Activated T-helper 2 cell treated with anti-CD3 and anti-CD28 coated beads, Interferon-gamma antibody, Interleukin-2, Interleukin-4, amounts not matched to agents 10 μg/mL and 5 μg/mL and 100 μg/mL, durations not matched to agents 14 hours and 24 hours and 36 hours (primary cell): Measurements from ENCODE around the gene GDF10. TPM values are rescaled to one million over a fixed set of nuclear protein-coding genes. Genes with fewer than 3 reads are reported as not detected.

Experiments
- DNase-seq: peaks from one replicate; pipeline ENCODE4 v3.0.0; 2021; ENCODE audit warnings: low spot score
- H3K27ac Mint-ChIP-seq: one replicate; pipeline ENCODE4 v1.8.0; 2021; ENCODE audit warnings: mixed read lengths
- H3K27me3 Mint-ChIP-seq: one replicate; pipeline ENCODE4 v1.8.0; 2021; ENCODE audit warnings: low read depth, mixed read lengths
- H3K36me3 Mint-ChIP-seq: one replicate; pipeline ENCODE4 v1.8.0; 2021; ENCODE audit warnings: low read depth, mixed read lengths
- H3K4me1 Mint-ChIP-seq: one replicate; pipeline ENCODE4 v1.8.0; 2021; ENCODE audit warnings: low read depth, mixed read lengths
- H3K4me3 Mint-ChIP-seq: one replicate; pipeline ENCODE4 v1.8.0; 2021; ENCODE audit warnings: low read depth, mild to moderate bottlenecking, moderate library complexity, mixed read lengths
- H3K9me3 Mint-ChIP-seq: one replicate; pipeline ENCODE4 v1.8.0; 2021; ENCODE audit warnings: mixed read lengths
- intact Hi-C: fragments of 100-400 bp; cut with micrococcal nuclease; formaldehyde crosslinking; loops from one replicate; pipeline ENCODE4 v1.15.1; 2023
- total RNA-seq: library from RNA; stranded (reverse); gene quantifications from 2 replicates; pipeline ENCODE4 v1.2.3, GENCODE V29; 2022

Gene GDF10
- total RNA-seq, 1 donor from 2014 or later = 0.11 TPM

DNA sequence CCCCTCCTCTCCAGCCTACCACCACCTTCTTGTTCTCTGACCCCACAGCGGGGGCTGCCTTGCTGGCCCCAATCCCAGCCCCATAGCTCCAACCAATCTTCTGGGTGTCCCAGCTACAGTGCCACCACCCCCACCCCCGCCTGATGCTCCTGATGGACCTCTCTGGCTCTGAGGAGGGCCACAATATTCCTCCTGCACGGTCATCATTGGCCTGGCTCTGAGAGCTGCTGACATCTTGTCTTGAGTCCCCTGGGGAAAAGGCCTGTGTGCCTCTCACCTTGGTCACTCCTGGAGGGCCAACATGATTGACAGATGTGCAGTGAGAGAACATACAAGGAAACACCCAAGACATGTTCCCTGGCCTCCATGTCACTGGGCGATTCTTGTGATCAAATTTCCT lies 29.9 kb downstream of the GDF10 start:
- no peaks in the 10 kb centered on the region for H3K4me1 Mint-ChIP-seq
- DNase-seq = no peak
- intact Hi-C loops = no loop called here
- H3K27ac Mint-ChIP-seq = no peak overlapping the region
- H3K9me3 Mint-ChIP-seq = no peaks in the 10 kb centered on the region
- H3K27me3 Mint-ChIP-seq = peaks cover 5% of the 10 kb centered on the region
- H3K4me3 Mint-ChIP-seq = no peak overlapping the region
- no peaks in the 10 kb centered on the region for H3K36me3 Mint-ChIP-seq

- intact Hi-C loops = no loop called here
- no peak for DNase-seq
- no peaks in the 10 kb centered on the region for H3K36me3 Mint-ChIP-seq
- H3K4me1 Mint-ChIP-seq = no peaks in the 10 kb centered on the region
- peaks cover 7% of the 10 kb centered on the region for H3K27me3 Mint-ChIP-seq
- no peaks in the 10 kb centered on the region for H3K9me3 Mint-ChIP-seq
- H3K27ac Mint-ChIP-seq = no peak overlapping the region
- no peak overlapping the region for H3K4me3 Mint-ChIP-seq
Observed at GRCh38 chr10:47330366-47330765, 30.4 kb downstream of the GDF10 start.

DNA sequence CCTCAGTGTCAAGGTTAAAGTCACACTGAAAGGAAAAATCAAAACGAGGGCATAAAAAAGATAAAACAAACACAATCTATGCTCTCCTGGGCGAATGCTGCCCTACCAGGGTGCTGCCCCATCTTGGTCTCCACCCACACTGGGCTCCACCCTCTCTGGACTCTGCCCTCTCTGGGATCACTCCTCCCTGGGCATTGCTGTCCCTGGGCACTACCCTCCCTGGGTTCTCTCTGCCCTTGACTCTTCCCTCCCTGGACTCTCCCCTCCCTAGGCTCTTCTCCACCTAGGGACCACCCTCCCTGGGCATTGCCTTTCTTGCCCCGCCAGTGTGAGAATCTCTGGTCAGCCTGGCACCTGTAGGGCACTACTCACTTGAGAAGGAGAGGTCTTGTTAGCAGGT lies 30.8 kb downstream of the GDF10 start:
- no peaks in the 10 kb centered on the region for H3K9me3 Mint-ChIP-seq
- no peak overlapping the region for H3K4me3 Mint-ChIP-seq
- H3K27me3 Mint-ChIP-seq = peaks cover 7% of the 10 kb centered on the region
- intact Hi-C loops = no loop called here
- no peak for DNase-seq
- no peaks in the 10 kb centered on the region for H3K36me3 Mint-ChIP-seq
- no peak overlapping the region for H3K27ac Mint-ChIP-seq
- no peaks in the 10 kb centered on the region for H3K4me1 Mint-ChIP-seq

DNA sequence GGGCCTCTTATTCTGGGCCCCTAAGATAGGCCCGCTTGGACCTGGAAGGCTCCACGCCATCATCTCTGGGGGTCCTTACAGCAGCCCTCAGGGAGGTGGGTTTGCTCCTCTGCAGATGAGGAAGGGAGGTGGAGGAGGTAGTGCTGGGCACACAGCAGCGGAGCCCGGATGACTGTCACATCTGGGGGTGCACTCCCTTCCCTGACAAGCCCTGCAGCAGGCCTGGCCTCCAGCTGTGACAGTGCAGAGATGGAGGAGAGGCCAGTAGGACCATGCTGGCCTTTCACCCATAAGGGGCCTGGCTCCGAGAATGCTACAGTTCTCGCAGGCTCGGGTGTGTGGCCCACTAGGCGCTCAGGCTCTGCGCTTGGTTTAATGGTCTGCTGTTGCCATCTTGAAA lies 31.5 kb downstream of the GDF10 start:
- Mint-ChIP-seq H3K36me3 (no peaks in the 10 kb centered on the region), H3K9me3 (no peaks in the 10 kb centered on the region), H3K27ac (no peak overlapping the region), H3K4me1 (no peaks in the 10 kb centered on the region), H3K4me3 (no peak overlapping the region), H3K27me3 (peaks cover 11% of the 10 kb centered on the region)
- intact Hi-C loops = no loop called here
- DNase-seq = no peak

DNA sequence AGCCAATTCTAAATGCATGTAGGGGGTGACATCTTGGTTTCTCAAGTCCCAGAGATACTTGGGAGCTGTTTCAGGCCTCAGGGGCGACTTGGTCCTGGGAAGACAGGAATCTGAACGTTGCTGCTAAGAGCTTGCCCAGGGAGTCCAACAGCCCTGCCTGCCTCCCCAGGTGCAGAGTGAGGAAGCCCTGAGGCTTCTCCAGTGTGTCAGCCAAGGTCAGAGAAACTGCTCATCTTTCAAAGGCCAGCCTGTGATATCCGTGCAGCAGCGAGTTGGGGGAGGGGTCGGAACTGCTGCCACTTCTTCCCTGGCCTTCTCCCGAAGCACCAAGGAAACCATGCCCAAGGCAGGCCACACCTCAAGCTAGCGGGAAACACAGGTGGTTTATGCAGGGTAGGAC lies 32.0 kb downstream of the GDF10 start:
- Mint-ChIP-seq H3K4me1 (no peaks in the 10 kb centered on the region), H3K27me3 (peaks cover 11% of the 10 kb centered on the region), H3K9me3 (no peaks in the 10 kb centered on the region), H3K27ac (no peak overlapping the region), H3K36me3 (no peaks in the 10 kb centered on the region), H3K4me3 (no peak overlapping the region)
- intact Hi-C loops = no loop called here
- no peak for DNase-seq

GRCh38 chr10:47332371-47332770 lies 32.4 kb downstream of the GDF10 start:
- no peak overlapping the region for H3K27ac Mint-ChIP-seq
- H3K27me3 Mint-ChIP-seq = peaks cover 11% of the 10 kb centered on the region
- intact Hi-C loops = no loop called here
- no peaks in the 10 kb centered on the region for H3K9me3 Mint-ChIP-seq
- no peak for DNase-seq
- H3K4me3 Mint-ChIP-seq = no peak overlapping the region
- no peaks in the 10 kb centered on the region for H3K36me3 Mint-ChIP-seq
- H3K4me1 Mint-ChIP-seq = no peaks in the 10 kb centered on the region

GRCh38 chr10:47332946-47333345 lies 32.9 kb downstream of the GDF10 start:
- peaks cover 14% of the 10 kb centered on the region for H3K27me3 Mint-ChIP-seq
- intact Hi-C loops = no loop called here
- no peaks in the 10 kb centered on the region for H3K9me3 Mint-ChIP-seq

DNA sequence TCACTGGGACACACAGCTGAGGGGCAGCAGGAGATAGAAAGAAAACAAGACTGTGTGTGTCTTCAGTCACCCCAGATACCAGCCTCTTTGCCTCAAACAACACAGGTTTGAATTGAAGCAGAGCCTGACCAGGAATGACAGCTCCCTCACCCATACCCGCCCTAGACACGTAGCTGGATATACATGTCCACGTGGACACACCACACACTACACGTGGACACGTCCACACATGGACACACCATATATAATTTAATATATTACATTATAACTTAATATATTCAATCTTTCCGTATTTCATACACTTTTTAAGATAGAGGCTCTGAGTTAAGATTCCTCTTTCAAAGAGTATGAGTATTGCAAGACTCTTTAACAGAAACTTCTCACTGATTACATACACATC lies 33.5 kb downstream of the GDF10 start:
- no peak overlapping the region for H3K4me3 Mint-ChIP-seq
- no peaks in the 10 kb centered on the region for H3K36me3 Mint-ChIP-seq
- H3K27me3 Mint-ChIP-seq = peaks cover 18% of the 10 kb centered on the region
- H3K27ac Mint-ChIP-seq = no peak overlapping the region
- H3K4me1 Mint-ChIP-seq = no peaks in the 10 kb centered on the region
- no peak for DNase-seq
- intact Hi-C loops = no loop called here
- H3K9me3 Mint-ChIP-seq = no peaks in the 10 kb centered on the region

More at GRCh38 chr10:47332946-47333345, 32.9 kb downstream of the GDF10 start:
- Mint-ChIP-seq H3K36me3 (no peaks in the 10 kb centered on the region), H3K4me1 (no peaks in the 10 kb centered on the region), H3K4me3 (no peak overlapping the region), H3K27ac (no peak overlapping the region)
- no peak for DNase-seq

DNA sequence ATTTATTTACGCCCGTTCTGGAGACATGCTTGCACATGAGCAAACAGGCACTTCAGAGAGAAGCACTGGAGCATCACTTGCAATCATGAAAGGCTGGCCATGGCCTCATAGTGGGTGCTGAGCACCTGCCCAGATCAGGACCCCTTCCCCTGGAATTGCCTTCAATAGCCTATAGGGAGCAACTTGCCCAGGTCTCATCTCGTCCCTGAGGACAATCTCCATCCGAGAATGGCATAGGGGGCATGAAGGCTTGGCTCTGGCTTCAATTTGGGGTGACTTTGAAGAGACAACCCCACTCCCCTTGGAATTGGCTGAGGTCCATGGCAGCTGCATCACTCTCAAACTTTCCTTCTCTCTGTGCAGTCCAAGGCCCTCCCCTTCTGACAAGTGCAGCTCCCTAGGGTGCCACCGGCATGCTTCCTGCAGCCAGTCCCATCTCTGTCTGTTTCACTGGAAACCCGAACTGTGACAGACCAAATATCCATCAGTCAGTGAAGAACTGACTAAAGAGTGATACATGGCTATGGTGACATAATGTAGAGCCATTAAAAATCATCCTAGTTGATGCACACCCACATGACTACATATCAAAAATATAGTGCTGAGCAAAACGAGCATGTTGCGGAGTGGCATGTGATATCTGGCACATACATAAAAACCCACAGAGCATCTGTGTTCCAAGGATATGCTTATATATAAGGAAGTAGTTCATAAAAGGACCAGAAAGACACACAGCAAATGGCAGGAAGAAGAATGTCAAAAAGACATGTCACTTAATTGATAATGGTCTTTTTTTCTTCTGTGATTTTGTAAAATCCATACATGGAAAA lies 34.7 kb downstream of the GDF10 start:
- no peak overlapping the region for H3K27ac Mint-ChIP-seq
- DNase-seq = no peak
- intact Hi-C loops = no loop called here
- H3K9me3 Mint-ChIP-seq = no peaks in the 10 kb centered on the region
- no peaks in the 10 kb centered on the region for H3K36me3 Mint-ChIP-seq
- no peak overlapping the region for H3K4me3 Mint-ChIP-seq
- H3K4me1 Mint-ChIP-seq = no peaks in the 10 kb centered on the region
- H3K27me3 Mint-ChIP-seq = peaks cover 22% of the 10 kb centered on the region

GRCh38 chr10:47335906-47336305 lies 35.9 kb downstream of the GDF10 start:
- no peaks in the 10 kb centered on the region for H3K9me3 Mint-ChIP-seq
- no peak overlapping the region for H3K4me3 Mint-ChIP-seq
- H3K27ac Mint-ChIP-seq = no peak overlapping the region
- peaks cover 3% of the 10 kb centered on the region for H3K4me1 Mint-ChIP-seq
- intact Hi-C loops = no loop called here
- H3K27me3 Mint-ChIP-seq = peaks cover 26% of the 10 kb centered on the region
- H3K36me3 Mint-ChIP-seq = no peaks in the 10 kb centered on the region
- DNase-seq = no peak

GRCh38 chr10:47336387-47337134 lies 36.6 kb downstream of the GDF10 start:
- Mint-ChIP-seq H3K9me3 (no peaks in the 10 kb centered on the region), H3K4me3 (no peak overlapping the region), H3K27ac (no peak overlapping the region), H3K36me3 (no peaks in the 10 kb centered on the region), H3K4me1 (peaks cover 3% of the 10 kb centered on the region), H3K27me3 (peaks cover 26% of the 10 kb centered on the region)
- DNase-seq = no peak
- intact Hi-C loops = no loop called here

DNA sequence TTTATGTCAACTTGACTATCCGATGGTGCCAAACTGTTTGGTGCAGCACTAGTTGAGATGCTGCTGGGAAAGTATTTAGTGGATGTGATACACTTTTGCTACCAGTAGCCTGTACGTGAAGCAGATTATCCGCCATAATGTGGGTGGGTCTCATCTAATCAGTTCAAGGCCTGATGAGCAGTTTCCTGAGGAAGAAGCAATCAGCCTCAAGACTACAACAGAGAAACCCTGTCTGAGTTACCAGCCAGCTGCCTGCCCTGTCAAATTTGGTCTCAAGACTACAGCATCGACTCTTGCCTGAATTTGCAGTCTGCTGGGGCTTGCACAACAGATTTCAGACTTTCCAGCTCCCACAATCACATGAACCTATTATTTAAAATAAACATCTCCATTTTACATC lies 37.3 kb downstream of the GDF10 start:
- no peak for DNase-seq
- peaks cover 3% of the 10 kb centered on the region for H3K4me1 Mint-ChIP-seq
- H3K27me3 Mint-ChIP-seq = peaks cover 26% of the 10 kb centered on the region
- no peaks in the 10 kb centered on the region for H3K9me3 Mint-ChIP-seq
- no peak overlapping the region for H3K27ac Mint-ChIP-seq
- intact Hi-C loops = no loop called here
- H3K4me3 Mint-ChIP-seq = no peak overlapping the region
- H3K36me3 Mint-ChIP-seq = no peaks in the 10 kb centered on the region

DNA sequence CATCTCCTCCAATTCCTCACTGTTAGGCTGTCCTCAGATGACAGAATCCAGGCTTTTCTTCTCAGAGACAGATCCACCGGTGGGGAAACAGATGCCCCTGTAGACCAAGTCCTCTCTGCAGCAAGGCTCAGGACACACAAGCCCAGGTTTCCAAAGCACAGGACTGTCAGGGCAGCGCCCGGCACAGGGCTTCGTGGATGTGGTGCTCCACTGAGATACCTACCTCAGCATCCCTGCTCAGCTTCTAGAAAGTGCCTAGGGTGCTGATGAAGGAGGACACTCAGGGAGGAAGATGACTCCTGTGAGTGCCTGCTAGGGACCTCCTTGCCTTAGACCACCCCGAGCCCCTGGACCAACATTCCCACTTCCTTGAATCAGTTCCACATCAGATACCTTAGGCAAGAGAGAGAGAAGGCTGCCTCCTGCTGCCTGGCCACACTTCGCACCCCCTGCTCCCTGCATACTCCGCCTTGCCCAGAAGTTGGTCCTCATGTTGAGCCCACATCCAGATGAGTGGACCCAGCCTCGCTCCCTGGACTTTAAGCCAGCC lies 39.3 kb downstream of the GDF10 start:
- DNase-seq = no peak
- Mint-ChIP-seq H3K9me3 (no peaks in the 10 kb centered on the region), H3K27me3 (peaks cover 25% of the 10 kb centered on the region), H3K4me3 (no peak overlapping the region), H3K36me3 (no peaks in the 10 kb centered on the region), H3K4me1 (peaks cover 3% of the 10 kb centered on the region), H3K27ac (no peak overlapping the region)
- intact Hi-C loops = no loop called here
